Measurements from ENCODE around the gene NECTIN1. TPM values are rescaled to one million over a fixed set of nuclear protein-coding genes. Genes with fewer than 3 reads are reported as not detected.

NECTIN1 gene
- total and polyA plus RNA-seq, 2 of the 13 experiments (the other 11 are each of a cell fraction or from before 2014, with no cell fraction given) = 3.9 to 7.3 TPM

GRCh38 chr11:119778391-119779194 is 49.6 kb upstream of the NECTIN1 start:
- no peak for DNase-seq (ENCODE audit: low spot score)
- in situ Hi-C loops (cut with HindIII; ENCODE audit: extremely low pct_ligation_motif_present, low pct_unique_long_range_greater_than_20kb) = no loop called here
- WGBS (ENCODE audit: low lambda C conversion rate) = 30% methylated on average over 3 of the region's 15 CpGs
- Histone ChIP-seq H3K4me2 (ENCODE audit: low read depth, low read length) (no peak overlapping the region), H3K36me3 (replicated peaks in 1 of 2; ENCODE audit: control insufficient read depth in 1 of 2, insufficient read depth in 2 of 2, low read length in 2 of 2) (no peaks in the 10 kb centered on the region), H3K4me3 (replicated peaks in 1 of 3; ENCODE audit: insufficient read depth in 1 of 3, low read depth in 2 of 3, low read length in 3 of 3) (no peak overlapping the region), H4K20me1 (ENCODE audit: insufficient read depth, low read length) (0 out of 2 replicates have a peak, but pooled peaks cover 3% of the 10 kb centered on the region), H3K27me3 (ENCODE audit: control insufficient read depth in 1 of 2, insufficient read depth in 2 of 2, low read length in 2 of 2) (peaks cover 7 to 65% of the 10 kb centered on the region in 2 experiments), H2AFZ (ENCODE audit: low read length) (no peak overlapping the region), H3K27ac (ENCODE audit: extremely low read length, insufficient read depth, low read length) (no peak overlapping the region), H3K79me2 (ENCODE audit: insufficient read depth, low read length) (no peaks in the 10 kb centered on the region), H3K9me3 (ENCODE audit: low read length) (no peaks in the 10 kb centered on the region), H3K9ac (ENCODE audit: insufficient read depth, low read depth, low read length) (no peak overlapping the region), H3K4me1 (ENCODE audit: insufficient read depth, low read length) (no peaks in the 10 kb centered on the region)
- no peak for ATAC-seq
- ChIA-PET CTCF (ENCODE audit: low intra/inter-chr PET ratio, low total read pairs) (no interaction called here), POLR2A (no interaction called here)
- intact Hi-C loops (cut with micrococcal nuclease; ENCODE audit: unreplicated experiment) = no loop called here
- BruUV-seq (replicated peaks) = no TSS peak
- no peak for TF ChIP-seq PTBP1 (IDR thresholded peaks at IDR 0.05; ENCODE audit: low read depth, low read length, poor library complexity, severe bottlenecking)
- TF ChIP-seq RXRA (CRISPR knock-in tag; IDR thresholded peaks at IDR 0.05) = no peak
- no peak for TF ChIP-seq ZNF614 (CRISPR knock-in tag; IDR thresholded peaks at IDR 0.05; ENCODE audit: borderline replicate concordance)
- no peak for TF ChIP-seq ZNF780A (CRISPR knock-in tag; IDR thresholded peaks at IDR 0.05)
- no peak for TF ChIP-seq NR1H2 (CRISPR knock-in tag; IDR thresholded peaks at IDR 0.05; ENCODE audit: borderline replicate concordance, low read depth)
- no peak for TF ChIP-seq ZNF546 (CRISPR knock-in tag; conservative IDR thresholded peaks at IDR 0.05)
- TF ChIP-seq ONECUT2 (CRISPR knock-in tag; IDR thresholded peaks at IDR 0.05) = no peak
- no peak for TF ChIP-seq ZSCAN9 (CRISPR knock-in tag; IDR thresholded peaks at IDR 0.05; ENCODE audit: borderline replicate concordance)
- no peak for TF ChIP-seq ZNF761 (CRISPR knock-in tag; conservative IDR thresholded peaks at IDR 0.05)
- TF ChIP-seq ZNF713 (CRISPR knock-in tag; IDR thresholded peaks at IDR 0.05) = no peak
- no peak for TF ChIP-seq GMEB2 (CRISPR knock-in tag; IDR thresholded peaks at IDR 0.05; ENCODE audit: low read depth)
- TF ChIP-seq ZNF230 (CRISPR knock-in tag; IDR thresholded peaks at IDR 0.05) = no peak
- no peak for TF ChIP-seq ZNF331 (CRISPR knock-in tag; IDR thresholded peaks at IDR 0.05)
- TF ChIP-seq ATF2 (CRISPR knock-in tag; IDR thresholded peaks at IDR 0.05) = no peak
- FAIRE-seq = no peak

Data from HepG2 (cell line).